Panc1 (cell line): ENCODE results near the gene DBNDD2. TPM values are rescaled to one million over a fixed set of nuclear protein-coding genes. Genes with fewer than 3 reads are reported as not detected.

Experiments
- ATAC-seq: fragments of 200-7000 bp; cut with Tn5 transposase; 2 replicates; pipeline ENCODE4 v1.9.1; 2020; ENCODE audit warnings: mild to moderate bottlenecking, moderate library complexity
- BruUV-seq: library from RNA; stranded (reverse); fragments of 400-500 nt; replicated peaks from 2 replicates; lab custom pipeline; 2021; lab: Mats Ljungman, UMichigan
- CTCF ChIA-PET: fragments of 300-600 bp; sonication (Branson Sonifier 250); formaldehyde crosslinking; loops from one replicate; lab custom pipeline; 2022; ENCODE audit warnings: antibody characterized with exemption; lab: Charles Lee
- POLR2A ChIA-PET: fragments of 300-600 bp; sonication (Branson Sonifier 250); formaldehyde crosslinking; loops from one replicate; lab custom pipeline; 2022; ENCODE audit warnings: antibody characterized with exemption; lab: Charles Lee
- DNase-seq: peaks from one replicate; pipeline ENCODE4 v3.0.0-alpha.2; 2010; ENCODE audit warnings: low read depth, low spot score
- H3K27ac ChIP-seq: 2 replicates; pipeline ENCODE4 v1.5.1; 2011; ENCODE audit warnings: mild to moderate bottlenecking, low read length, inconsistent platforms
- H3K27me3 ChIP-seq: fragments of 200-500 bp; sonication (Bioruptor generic); 2 replicates; pipeline ENCODE4 v1.6.0; 2014; ENCODE audit warnings: low read length, inconsistent platforms; ENCODE audit not compliant: control insufficient read depth, insufficient read depth
- H3K36me3 ChIP-seq: fragments of 200-500 bp; sonication (Bioruptor generic); 2 replicates; pipeline ENCODE4 v1.5.1; 2014; ENCODE audit warnings: inconsistent platforms, mild to moderate bottlenecking, low read length, moderate library complexity; ENCODE audit not compliant: control insufficient read depth, insufficient read depth
- H3K4me1 ChIP-seq: 2 replicates; pipeline ENCODE4 v1.5.1; 2011; ENCODE audit warnings: inconsistent platforms, mild to moderate bottlenecking, low read length, moderate library complexity; ENCODE audit not compliant: control insufficient read depth, insufficient read depth
- H3K4me3 ChIP-seq, 2 experiments: 2 replicates each; pipeline ENCODE4 v1.5.1; 2011 to 2012; ENCODE audit warnings: low read depth in 2 of 2, low read length in 2 of 2, mild to moderate bottlenecking in 2 of 2, inconsistent platforms in 1 of 2, moderate library complexity in 1 of 2
- H3K9me3 ChIP-seq: fragments of 200-500 bp; sonication (Bioruptor generic); 2 replicates; pipeline ENCODE4 v1.5.1; 2014; ENCODE audit warnings: low read depth, mild to moderate bottlenecking, inconsistent platforms, low read length, moderate library complexity; ENCODE audit not compliant: control insufficient read depth, insufficient read depth
- POLR2AphosphoS5 ChIP-seq: IDR thresholded peaks from 2 replicates; pipeline ENCODE4 v1.6.1; 2012; ENCODE audit warnings: mild to moderate bottlenecking, low read depth, low read length, moderate library complexity
- REST ChIP-seq, 2 experiments: IDR thresholded peaks; 2 replicates each; pipeline ENCODE4 v1.6.1; 2011 to 2012; ENCODE audit warnings: low read depth in 2 of 2, control low read depth in 1 of 2, low read length in 1 of 2, mild to moderate bottlenecking in 1 of 2, moderate library complexity in 1 of 2; ENCODE audit not compliant: insufficient read depth in 1 of 2
- SIN3A ChIP-seq: IDR thresholded peaks from 2 replicates; pipeline ENCODE4 v1.6.1; 2012; ENCODE audit warnings: low read depth, mild to moderate bottlenecking, low read length, moderate library complexity, borderline replicate concordance; ENCODE audit not compliant: insufficient read depth
- TCF7L2 ChIP-seq: IDR thresholded peaks from 2 replicates; pipeline ENCODE4 v1.6.1; 2011; ENCODE audit warnings: mild to moderate bottlenecking, low read depth, low read length, inconsistent platforms
- in situ Hi-C: cut with HindIII; loops from 2 replicates; pipeline ENCODE4 v1.10.0; 2016; ENCODE audit warnings: low sequenced_read_pairs, low pct_unique_long_range_greater_than_20kb
- intact Hi-C: fragments of 100-400 bp; cut with micrococcal nuclease; formaldehyde crosslinking; loops from one replicate; pipeline ENCODE4 v1.10.0; 2022; ENCODE audit not compliant: unreplicated experiment
- total RNA-seq: library from RNA; stranded (reverse); gene quantifications from one replicate; pipeline ENCODE4 v1.2.1, GENCODE V29; 2021; ENCODE audit not compliant: unreplicated experiment
- TF ChIP-seq, protein P1 (sequence below): fragments of 450-650 bp; IDR thresholded peaks from 2 replicates; pipeline ENCODE4 v1.5.1; 2017; ENCODE audit warnings: mild to moderate bottlenecking

Gene DBNDD2
- total RNA-seq, 1 experiment from 2014 or later = 55.4 TPM

DNA sequence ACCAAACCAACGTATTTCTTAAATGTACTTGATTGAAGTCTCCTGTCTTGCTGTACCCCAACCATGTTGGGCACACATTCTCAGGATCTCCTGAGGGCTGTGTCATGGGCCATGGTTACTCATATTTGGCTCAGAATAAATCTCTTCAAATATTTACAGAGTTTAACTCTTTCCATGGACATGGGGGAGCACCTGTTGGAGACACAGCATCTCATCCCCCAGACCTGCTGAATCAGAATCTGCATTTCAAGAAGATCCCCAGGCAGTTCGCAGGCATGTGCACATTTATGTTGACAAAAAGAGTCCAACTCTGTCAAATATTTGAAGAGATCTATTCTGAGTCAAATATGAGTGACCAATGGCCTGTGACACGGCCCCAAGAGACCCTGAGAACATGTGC, 32.3 kb downstream of the DBNDD2 start:
- H3K4me1 ChIP-seq = peaks cover 4% of the 10 kb centered on the region; the same call in 1 of the 2 replicates
- in situ Hi-C loops = no loop called here

DNA sequence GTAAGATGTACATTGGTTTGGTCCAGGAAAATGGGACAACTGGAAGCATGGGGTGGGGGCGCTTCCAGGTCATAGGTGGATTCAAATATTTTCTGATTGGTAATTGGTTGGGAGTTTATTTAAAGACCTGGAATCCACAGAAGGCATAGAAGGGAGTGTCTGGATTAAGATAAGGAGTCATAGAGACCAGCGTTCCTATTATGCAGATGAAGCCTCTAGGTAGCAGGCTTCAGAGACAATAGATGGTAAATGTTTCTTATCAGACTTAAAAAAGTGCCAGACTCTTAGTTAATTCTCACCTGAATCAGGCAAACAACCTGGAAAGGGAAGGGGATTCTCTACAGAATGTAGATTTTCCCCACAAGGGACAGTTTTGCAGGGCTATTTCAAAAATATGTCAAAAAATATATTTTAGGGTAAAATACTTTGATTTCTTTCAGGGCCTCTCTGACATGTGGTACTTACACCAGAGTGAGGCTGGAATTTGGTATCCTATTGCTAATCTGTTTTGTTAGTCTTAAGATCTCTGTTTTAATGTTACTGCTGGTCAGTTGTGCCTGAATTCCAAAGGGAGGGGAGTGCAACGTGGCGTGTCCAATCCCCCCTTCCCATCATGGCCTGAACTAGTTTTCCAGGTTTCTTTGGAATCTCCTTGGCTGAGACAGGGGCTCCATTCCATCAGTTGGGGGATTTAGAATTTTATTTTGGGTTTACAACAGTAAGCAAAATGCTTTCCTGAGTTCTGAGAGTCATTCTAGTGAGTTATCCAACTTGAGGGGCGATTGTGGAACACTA, 33.0 kb downstream of the DBNDD2 start:
- ChIA-PET CTCF (no interaction called here), POLR2A (no interaction called here)
- no peaks in the 10 kb centered on the region for H3K36me3 ChIP-seq
- in situ Hi-C loops (no loop called here), intact Hi-C loops (no loop called here)
- TF ChIP-seq SIN3A (no peak), REST (IDR thresholded peaks at IDR 0.05; ENCODE audit: insufficient read depth in 1 of 2, low read depth in 2 of 2, low read length in 1 of 2) (no peak), POLR2AphosphoS5 (no peak), TCF7L2 (no peak)
- TF ChIP-seq, protein P1, sequence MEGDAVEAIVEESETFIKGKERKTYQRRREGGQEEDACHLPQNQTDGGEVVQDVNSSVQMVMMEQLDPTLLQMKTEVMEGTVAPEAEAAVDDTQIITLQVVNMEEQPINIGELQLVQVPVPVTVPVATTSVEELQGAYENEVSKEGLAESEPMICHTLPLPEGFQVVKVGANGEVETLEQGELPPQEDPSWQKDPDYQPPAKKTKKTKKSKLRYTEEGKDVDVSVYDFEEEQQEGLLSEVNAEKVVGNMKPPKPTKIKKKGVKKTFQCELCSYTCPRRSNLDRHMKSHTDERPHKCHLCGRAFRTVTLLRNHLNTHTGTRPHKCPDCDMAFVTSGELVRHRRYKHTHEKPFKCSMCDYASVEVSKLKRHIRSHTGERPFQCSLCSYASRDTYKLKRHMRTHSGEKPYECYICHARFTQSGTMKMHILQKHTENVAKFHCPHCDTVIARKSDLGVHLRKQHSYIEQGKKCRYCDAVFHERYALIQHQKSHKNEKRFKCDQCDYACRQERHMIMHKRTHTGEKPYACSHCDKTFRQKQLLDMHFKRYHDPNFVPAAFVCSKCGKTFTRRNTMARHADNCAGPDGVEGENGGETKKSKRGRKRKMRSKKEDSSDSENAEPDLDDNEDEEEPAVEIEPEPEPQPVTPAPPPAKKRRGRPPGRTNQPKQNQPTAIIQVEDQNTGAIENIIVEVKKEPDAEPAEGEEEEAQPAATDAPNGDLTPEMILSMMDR = no peak
- DNase-seq (no peak), ATAC-seq (no peak)
- H3K27ac ChIP-seq = no peak overlapping the region
- peaks cover 4% of the 10 kb centered on the region; the same call in 1 of the 2 replicates for H3K4me1 ChIP-seq
- peaks cover 3% of the 10 kb centered on the region; the same call in 1 of the 2 replicates for H3K27me3 ChIP-seq
- no peaks in the 10 kb centered on the region for H3K9me3 ChIP-seq
- no TSS peak for BruUV-seq
- no peak overlapping the region for H3K4me3 ChIP-seq

More for the DNA sequence above, 32.3 kb downstream of the DBNDD2 start:
- Histone ChIP-seq H3K27ac (no peak overlapping the region), H3K4me3 (no peak overlapping the region), H3K27me3 (peaks cover 3% of the 10 kb centered on the region; the same call in 1 of the 2 replicates), H3K9me3 (no peaks in the 10 kb centered on the region), H3K36me3 (no peaks in the 10 kb centered on the region)
- DNase-seq (no peak), ATAC-seq (no peak)
- BruUV-seq = no TSS peak
- POLR2A ChIA-PET = interaction anchor here (0.6 kb wide), 1 partner anchor 372 kb away, joined by 8 read pairs; no protein-coding TSS in a partner anchor
- TF ChIP-seq REST (IDR thresholded peaks at IDR 0.05; ENCODE audit: insufficient read depth in 1 of 2, low read depth in 2 of 2, low read length in 1 of 2) (no peak), SIN3A (no peak), TCF7L2 (no peak), POLR2AphosphoS5 (no peak)
- TF ChIP-seq, protein P1 = no peak
- CTCF ChIA-PET = no interaction called here
- intact Hi-C loops = no loop called here
